Frontal cortex (tissue), 4 donors: ENCODE measurements around the gene RAB3IL1. TPM values are rescaled to one million over a fixed set of nuclear protein-coding genes. Genes with fewer than 3 reads are reported as not detected.
"Not testable (repeated sequence)": the region's sequence is repeated elsewhere in the genome, so short reads cannot be mapped to it uniquely, and the experiment has no call there.

Source experiments
- DNase-seq, 2 donors: peaks; one replicate each; pipeline ENCODE4 v3.0.0; 2012; ENCODE audit warnings: low spot score in 2 of 2
- FAIRE-seq: peaks from 2 replicates; lab custom pipeline; 2012; peaks lifted over from hg19 to GRCh38; lab: Jason Lieb, UNC
- total RNA-seq: library from RNA; depleted of rRNA; stranded (reverse); fragments of >200 nt; gene quantifications from one replicate; pipeline ENCODE4 v1.2.3, GENCODE V29; 2014
- donor health status: control.
- donor health status: control.
- donor health status: control.

RAB3IL1 gene
- total RNA-seq, 1 donor from 2014 or later, result 1.6 TPM

DNA sequence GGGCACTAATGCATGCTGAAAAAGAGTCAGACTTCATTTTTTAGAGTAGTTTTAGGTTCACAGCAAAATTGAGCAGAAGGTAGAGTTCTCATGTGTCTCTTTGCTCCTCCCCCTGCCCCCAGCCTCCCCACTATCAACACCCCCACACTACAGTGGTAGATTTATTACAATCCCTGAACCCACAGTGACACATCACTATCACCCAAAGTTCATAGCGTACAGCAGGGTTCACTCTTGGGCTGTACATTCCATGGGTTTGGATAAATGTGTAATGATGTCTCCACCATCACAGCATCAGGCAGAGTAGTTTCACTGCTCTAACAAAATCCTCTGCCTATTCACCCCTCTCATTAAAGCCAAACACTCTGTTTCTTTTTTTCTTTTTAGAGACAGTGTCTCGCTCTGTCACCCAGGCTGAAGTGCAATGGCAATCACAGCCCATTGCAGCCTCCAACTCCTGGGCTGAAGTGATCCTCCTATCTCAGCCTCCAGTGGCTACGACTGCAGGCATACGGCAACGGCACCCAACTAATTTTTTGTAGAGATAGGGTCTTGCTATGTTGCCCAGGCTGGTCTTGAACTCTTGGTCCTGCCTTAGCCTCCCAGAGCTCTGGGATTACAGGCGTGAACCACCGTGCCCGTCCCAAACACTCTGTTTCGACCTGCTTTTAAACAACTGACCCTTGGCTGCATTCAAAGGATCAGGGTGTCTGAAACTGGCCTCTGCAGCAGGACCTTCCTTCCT lies 36.9 kb upstream of the RAB3IL1 start:
- no peak for DNase-seq
- FAIRE-seq, result no peak

DNA sequence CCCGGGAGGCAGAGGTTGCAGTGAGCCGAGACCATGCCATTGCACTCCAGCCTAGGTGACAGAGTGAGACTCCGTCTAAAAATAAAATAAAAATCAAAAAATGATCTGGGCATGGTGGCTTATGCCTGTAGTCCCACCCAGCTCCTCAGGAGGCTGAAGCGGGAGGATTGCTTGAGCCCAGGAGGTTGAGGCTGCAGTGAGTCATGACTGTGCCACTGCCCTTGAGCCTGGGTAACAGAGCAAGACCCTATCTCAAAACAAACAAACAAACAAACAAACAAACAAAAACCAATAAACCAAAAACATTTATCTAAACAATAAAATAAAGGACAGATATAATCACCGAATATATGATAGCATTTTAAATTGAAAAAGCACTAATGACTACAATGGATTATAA lies 36.3 kb upstream of the RAB3IL1 start:
- FAIRE-seq, DNase-seq: not testable (repeated sequence)

DNA sequence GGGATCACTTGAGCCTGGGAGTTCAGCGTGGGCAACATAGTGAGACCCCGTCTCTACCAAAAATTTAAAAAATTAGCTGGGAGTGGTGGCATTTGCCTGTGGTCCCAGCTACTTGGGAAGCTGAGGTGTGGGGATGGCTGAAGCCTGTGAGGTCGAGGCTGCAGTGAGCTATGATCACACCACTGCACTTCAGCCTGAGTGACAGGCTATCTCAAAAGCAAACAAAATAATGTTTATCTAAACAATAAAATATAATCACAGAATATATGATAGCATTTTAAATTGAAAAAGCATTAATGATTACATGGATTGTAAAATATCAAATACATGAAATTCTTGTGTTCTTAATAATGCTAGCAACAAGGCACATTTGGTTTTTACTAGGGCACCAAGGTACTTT lies 35.5 kb upstream of the RAB3IL1 start:
- DNase-seq (no peak), FAIRE-seq (no peak)

DNA sequence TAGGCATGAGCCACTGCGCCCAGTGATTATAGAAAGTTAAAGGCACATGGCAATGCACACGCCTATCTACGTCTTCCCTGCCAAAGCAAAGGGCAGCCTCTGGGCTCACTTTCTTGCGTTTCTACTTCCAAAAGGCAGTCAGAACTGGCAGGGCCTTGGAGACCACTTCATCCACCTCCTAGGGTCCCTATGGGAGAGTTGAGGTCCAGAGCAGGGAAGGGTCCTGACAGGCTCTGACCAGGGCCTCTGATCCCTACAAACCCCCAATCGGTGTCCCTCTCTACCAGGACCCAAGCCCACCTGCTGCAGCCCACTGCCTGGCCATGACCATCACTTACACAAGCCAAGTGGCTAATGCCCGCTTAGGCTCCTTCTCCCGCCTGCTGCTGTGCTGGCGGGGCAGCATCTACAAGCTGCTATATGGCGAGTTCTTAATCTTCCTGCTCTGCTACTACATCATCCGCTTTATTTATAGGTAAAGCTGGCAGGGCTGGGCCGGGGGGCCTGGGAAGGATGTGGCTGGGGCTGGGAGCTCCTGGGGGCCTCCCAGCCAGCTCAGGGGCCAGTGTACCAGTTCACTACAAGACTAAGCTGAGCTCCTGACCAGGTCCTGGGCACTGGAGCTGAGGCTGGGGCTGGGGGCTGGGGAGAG lies 34.2 kb upstream of the RAB3IL1 start:
- FAIRE-seq (no peak), DNase-seq (no peak)

DNA sequence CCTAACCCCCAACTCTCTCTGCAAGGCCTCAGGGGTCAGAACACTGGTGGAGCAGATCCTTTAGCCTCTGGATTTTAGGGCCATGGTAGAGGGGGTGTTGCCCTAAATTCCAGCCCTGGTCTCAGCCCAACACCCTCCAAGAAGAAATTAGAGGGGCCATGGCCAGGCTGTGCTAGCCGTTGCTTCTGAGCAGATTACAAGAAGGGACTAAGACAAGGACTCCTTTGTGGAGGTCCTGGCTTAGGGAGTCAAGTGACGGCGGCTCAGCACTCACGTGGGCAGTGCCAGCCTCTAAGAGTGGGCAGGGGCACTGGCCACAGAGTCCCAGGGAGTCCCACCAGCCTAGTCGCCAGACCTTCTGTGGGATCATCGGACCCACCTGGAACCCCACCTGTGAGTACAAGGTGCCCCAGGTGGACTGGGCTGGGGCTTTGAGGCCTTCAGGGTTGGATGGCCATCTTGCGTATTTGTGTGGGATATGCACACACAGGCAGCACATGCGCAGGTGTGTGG lies 32.7 kb upstream of the RAB3IL1 start, which contains the start of gene BEST1:
BEST1 (plus strand) TSS at position 317 of the 513 bp plus-strand sequence. CDS start 1,456 bp downstream, outside the sequence.
- FAIRE-seq (no peak), DNase-seq (no peak)

DNA sequence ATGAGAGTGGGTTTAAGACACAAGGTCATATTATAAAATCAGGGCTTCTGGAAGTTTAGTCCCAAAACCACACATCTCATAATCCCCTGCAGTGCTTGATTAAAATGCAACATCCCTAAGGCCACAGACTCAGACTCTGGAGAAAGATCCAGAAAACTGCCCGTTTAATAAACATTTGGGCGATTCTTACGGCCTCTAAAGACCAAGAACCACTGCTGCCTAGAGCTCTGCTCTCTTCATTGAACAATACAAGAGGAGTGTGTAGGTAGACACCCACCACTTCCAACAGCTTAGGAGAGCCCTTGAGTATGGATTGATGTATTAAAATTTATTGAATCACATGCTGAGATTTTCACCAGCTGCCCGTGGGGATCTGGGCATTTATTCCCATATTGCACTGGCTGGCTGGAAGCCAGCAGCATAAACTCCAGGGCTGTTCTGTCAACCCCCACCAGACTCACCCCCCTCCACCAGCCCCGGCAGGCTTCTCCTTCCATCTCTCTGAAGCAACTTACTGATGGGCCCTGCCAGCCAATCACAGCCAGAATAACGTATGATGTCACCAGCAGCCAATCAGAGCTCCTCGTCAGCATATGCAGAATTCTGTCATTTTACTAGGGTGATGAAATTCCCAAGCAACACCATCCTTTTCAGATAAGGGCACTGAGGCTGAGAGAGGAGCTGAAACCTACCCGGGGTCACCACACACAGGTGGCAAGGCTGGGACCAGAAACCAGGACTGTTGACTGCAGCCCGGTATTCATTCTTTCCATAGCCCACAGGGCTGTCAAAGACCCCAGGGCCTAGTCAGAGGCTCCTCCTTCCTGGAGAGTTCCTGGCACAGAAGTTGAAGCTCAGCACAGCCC lies 32.0 kb upstream of the RAB3IL1 start:
- FAIRE-seq, result peak; percentile 19

DNA sequence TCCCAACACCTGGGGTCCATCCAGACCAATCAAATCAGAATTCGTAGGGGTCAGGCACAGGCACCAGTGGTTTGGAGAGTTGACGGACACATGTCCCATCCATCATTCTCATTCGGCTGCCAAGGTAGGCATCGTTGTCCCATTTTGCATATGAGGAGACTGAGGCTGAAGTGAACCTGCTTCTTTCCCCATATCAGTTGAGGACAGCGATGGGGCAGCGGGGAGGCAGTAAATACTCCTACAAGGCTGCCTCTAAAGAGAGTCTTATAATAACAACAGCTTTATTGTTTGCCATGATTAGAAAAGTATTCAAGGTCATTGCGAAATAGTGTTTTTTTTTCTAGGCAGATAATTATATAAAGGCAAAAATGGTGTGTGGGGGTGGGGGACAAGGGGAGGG lies 31.1 kb upstream of the RAB3IL1 start:
- no peak for FAIRE-seq

More for the DNA sequence above, 32.0 kb upstream of the RAB3IL1 start:
- peak; percentile 84 to 85 for DNase-seq

DNA sequence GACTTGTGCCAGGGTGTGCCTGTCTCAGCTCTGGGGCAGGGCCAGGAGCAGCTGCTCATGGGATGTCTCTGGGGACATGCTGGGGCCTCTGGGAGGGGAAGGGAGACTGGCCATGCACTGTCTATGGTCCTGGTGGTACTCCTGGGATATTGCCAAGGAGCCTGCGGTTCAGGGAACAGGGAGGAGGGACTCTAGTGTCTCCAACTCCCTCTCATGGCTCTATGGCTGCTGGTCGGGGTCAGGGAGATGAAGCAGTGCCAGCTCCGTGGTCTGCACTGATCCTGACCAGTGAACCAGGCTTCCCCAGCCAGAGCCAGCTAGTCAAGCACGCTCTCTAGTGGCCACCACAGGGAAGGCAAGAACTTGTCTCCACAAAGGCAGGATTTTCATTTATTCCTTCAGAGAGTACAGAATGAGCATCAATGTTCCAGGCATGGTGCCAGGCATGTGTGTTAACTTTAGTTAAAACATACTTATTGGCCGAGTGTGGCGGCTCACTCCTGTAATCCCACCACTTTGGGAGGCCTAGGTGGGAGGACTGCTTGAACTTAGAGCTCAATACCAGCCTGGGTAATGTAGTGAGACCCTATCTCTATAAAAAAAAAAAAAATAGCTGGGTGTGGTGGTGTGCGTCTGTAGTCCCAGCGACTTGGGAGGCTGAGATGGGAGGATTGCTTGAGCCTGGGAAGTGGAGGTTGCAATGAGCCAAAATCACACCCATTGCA lies 30.3 kb upstream of the RAB3IL1 start:
- peak; percentile 67 to 81 for DNase-seq
- no peak for FAIRE-seq

More for the DNA sequence above, 31.1 kb upstream of the RAB3IL1 start:
- DNase-seq, result no peak

DNA sequence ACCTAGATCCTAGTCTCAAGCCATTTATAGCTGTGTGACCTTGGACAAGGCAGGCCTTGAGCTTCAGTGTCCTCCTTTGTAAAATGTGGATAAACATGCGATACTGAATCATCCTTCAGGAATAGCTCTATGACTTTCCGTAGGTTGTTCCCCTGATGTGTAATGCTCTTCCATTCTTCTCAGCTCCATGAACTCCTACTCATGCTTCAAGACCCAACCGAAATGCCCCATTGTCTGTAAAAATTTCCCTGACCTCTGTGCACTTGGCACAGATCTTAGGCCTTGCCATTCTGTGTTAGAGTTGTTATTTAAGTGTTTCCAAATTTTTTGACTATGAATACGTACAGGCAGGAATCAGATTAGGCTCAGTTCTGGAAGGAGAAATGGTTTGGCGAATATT lies 29.5 kb upstream of the RAB3IL1 start:
- DNase-seq (no peak), FAIRE-seq (no peak)

DNA sequence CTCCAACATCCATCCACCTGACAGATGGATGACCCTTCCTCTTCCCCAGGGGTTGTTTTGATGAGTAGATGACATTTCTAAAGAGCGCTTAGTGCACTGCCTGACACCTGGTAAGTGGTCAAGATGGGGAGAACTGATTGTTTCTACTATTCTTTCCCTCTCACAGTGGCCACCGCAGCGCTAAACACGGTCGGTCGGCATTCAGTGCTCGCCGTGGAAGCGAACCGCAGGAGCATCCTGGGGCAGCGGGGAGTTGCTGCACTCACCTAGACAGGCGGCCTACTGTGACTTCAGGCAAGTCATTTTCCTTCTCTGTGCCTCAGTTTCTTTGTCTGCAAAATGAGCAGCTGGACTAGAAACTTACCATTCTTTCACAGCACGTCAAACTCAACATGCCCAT lies 27.8 kb upstream of the RAB3IL1 start:
- DNase-seq (no peak), FAIRE-seq (no peak)

DNA sequence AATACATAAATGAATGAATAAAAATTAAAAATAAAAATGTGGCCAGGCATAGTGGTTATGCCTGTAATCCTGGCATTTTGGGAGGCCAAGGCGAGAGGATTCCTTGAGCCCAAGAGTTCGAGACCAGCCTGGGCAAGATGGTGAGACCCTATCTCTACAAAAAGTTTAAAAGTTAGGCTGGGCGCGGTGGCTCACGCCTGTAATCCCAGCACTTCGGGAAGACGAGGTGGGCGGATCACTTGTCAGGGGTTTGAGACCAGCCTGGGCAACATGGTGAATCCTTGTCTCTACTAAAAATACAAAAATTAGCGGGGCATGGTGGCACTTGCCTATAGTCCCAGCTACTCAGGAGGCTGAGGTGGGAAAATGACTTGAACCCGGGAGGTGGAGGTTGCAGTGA lies 23.1 kb upstream of the RAB3IL1 start:
- FAIRE-seq, result no peak
- no peak for DNase-seq

DNA sequence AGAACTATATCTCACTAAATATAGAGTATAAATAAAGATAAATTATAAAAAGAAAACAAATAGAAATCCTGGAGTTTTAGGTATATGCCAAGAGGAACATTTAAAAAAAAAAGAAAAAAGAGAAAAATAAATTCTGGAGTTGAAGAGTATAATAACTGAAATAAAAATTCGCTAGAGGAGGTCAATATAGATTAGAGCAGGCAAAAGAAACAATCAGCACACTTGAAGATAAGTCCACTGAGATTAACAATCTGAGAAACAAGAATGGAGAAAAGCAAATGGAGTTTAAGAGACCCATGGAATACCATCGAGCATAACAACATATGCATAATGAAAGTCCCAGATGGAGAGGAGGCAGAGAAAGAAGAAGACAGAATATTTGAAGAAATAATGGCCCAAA lies 18.5 kb upstream of the RAB3IL1 start:
- FAIRE-seq, result peak; percentile 42
- no peak for DNase-seq

DNA sequence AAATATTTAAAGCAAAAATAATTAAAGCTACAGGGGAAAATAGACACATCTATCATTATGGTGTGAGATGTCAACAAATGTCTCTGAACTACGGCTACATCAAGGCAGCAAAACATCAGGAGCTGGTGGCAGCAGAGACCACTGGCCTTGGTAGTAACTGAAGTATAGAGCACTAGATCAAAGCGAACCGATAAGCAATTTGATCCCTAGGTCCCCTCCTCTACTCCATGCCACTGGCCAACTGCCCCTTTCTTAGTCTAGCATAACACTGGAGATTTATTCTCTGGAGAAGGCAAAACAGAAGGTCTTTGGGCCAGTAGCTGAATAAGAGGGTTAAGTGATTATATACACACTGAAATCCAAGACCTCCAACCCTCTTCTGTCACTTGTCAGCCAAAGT lies 13.6 kb upstream of the RAB3IL1 start:
- no peak for DNase-seq
- no peak for FAIRE-seq

DNA sequence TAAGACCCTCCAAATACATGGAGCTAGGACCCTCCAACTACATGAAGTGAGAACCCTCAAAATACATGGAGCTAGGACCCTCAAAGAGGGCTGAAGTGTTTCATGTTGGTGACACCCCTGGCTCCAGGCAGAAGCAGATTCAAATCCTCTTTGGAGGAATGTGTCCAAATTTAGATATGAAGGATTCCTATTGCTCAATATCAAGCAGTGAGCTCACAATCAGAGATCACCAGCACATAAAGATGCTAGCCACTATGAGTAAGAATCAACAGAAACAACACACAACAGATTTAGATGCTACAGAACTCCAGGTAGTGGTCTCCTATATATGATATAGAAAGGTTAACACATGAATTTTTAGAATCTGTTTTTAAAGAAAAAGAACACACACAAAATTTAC lies 11.2 kb upstream of the RAB3IL1 start:
- no peak for FAIRE-seq
- no peak for DNase-seq

DNA sequence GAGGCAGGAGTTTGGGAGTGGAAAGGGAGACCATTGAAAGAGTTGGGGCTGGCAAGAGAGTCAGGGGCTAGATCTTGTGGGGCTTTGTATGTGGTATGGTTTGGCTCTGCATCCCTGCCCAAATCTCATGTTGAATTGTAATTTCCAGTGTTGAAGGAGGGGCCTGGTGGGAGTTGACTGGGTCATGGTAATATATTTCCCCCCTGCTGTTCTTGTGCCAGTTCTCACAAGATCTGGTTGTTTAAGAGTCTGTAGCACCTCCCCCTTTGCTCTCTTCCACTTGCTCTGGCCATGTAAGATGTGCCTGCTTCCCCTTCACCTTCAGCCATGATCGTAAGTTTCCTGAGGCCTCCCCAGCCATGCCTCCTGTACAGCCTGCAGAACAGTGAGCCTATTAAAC lies 10.1 kb upstream of the RAB3IL1 start:
- no peak for DNase-seq
- FAIRE-seq, result no peak

DNA sequence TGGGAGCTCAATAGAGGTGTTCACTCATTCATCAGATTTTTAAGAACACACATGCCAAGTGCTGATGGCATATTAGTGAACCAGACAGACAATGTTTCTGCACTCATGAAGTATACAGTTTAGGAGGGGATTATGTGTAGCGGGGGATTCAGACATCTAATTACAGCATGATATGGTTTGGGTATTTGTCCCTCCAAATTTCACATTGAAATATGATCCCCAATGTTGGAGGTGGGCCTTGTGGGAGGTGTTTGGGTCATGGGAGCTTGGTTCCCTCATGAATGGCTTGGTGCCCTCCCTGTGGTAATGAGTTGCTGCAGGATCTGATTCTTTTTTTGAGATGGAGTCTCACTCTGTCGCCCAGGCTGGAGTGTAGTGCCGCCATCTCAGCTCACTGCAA lies 8.9 kb upstream of the RAB3IL1 start:
- FAIRE-seq, result no peak
- no peak for DNase-seq

DNA sequence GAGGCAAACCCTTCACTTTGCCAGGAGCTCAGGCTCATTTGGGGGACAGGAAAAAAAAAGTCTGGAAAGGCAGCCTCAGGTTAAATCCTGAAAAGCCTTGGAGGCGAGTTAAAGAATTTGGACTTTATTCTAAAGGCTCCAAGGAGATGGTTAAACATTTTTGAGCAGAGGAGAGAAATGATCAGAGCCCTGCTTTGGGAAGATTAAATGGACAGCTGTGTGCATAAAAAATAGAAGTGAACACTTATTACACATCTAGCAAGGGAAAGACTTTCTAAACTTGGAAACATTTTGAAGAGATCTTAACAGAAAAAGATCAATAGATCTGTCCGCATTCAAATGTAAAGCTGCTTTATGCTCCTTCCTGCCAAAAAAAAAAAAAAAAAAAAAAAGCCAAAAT lies 8.4 kb upstream of the RAB3IL1 start:
- FAIRE-seq, result no peak
- DNase-seq, result no peak

DNA sequence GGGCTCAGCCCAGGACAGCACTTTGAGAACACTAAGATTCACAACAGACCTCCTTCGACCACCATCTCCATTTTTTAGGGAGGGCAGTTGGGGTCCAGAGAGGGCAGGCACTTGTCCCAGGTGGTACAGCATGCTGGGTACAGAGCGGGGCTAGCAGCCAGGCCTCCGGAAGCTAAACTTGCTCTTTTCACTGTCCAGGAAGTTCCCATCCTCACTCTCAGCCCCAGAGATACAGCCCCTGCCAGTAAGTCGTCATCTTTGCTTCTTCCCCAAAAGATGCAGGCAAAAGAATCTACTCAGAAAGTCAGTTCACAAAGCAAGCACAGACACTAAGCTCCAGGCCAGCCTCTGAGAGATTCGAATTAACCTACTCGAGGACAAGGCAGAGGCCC lies 6.7 kb upstream of the RAB3IL1 start:
- no peak for DNase-seq
- FAIRE-seq, result no peak

DNA sequence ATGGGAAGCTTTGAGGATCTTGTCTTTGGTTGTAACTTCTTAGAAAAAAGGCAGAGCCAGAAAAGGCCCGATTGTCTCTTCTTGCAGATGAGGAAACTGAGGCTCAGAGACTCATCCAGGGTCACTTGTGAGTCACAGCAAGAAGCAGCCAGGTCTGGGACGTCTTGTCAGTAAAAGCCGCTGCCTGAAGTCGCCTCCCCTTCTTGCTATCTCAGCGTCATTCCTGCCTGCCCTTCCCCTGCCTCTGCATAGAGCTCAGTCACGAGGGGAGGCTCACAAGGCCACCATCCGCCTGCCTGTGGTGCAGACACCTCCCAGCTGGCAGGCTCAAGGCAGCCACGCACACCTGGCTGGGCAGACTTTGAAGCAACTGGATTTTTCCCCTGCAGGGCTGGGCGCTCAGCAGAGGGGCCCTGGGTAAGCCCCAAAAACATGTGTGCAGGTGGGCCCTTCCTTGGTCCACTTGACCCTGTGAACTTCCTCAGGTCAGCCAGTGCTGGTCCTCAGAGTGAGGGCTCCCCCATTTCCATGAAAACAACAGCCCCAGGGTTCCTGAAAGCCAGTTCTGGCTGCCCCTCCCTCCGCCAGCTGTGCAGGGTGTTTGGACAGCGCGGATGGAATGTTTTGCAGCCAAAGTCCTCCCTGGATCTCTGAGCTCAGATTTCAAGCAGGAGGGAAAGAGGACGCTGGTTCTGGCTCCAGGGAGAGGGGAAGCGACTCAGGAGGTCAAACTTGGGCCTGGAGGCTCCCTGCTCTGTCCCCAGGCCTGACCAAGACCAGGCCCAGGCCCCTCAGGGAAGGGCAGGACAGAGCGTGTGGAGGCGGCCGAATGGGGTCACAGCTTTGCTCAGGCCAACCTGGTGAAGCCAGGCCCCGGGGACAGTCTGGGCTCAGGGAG lies 6.0 kb upstream of the RAB3IL1 start:
- no peak for FAIRE-seq

More for the DNA sequence above, 6.0 kb upstream of the RAB3IL1 start:
- DNase-seq, result no peak
